ENCODE data around the gene ZFHX3.
A peak's percentile ranks its signal among the peaks of the same experiment; 100 is the strongest.

ZFHX3 gene

GRCh38 chr16:73068541-73069401, 20.8 kb upstream of the ZFHX3 start:
- peak; percentile 94 to 95 for DNase-seq

- no peak for DNase-seq
Observed at GRCh38 chr16:73067671-73068540, 20.0 kb upstream of the ZFHX3 start.

- DNase-seq, result no peak
Observed at GRCh38 chr16:73066927-73067670, 19.2 kb upstream of the ZFHX3 start.

- no peak for DNase-seq
Observed at GRCh38 chr16:73066331-73066926, 18.5 kb upstream of the ZFHX3 start.

GRCh38 chr16:73065632-73066330, 17.9 kb upstream of the ZFHX3 start:
- DNase-seq, result no peak

- no peak for DNase-seq
Observed at GRCh38 chr16:73064994-73065545, 17.1 kb upstream of the ZFHX3 start.

- DNase-seq, result no peak
Observed at GRCh38 chr16:73064212-73064993, 16.5 kb upstream of the ZFHX3 start.

- no peak for DNase-seq
Observed at GRCh38 chr16:73063854-73064211, 15.9 kb upstream of the ZFHX3 start.

- DNase-seq, result no peak
Observed at GRCh38 chr16:73062743-73063733, 15.1 kb upstream of the ZFHX3 start.

GRCh38 chr16:73062001-73062616, 14.2 kb upstream of the ZFHX3 start:
- DNase-seq, result no peak

GRCh38 chr16:73060892-73061490, 13.1 kb upstream of the ZFHX3 start:
- no peak for DNase-seq

- DNase-seq, result no peak
Observed at GRCh38 chr16:73059779-73060615, 12.1 kb upstream of the ZFHX3 start.

GRCh38 chr16:73058616-73059409, 10.9 kb upstream of the ZFHX3 start:
- peak; percentile 44 to 54 for DNase-seq

GRCh38 chr16:73058221-73058615, 10.3 kb upstream of the ZFHX3 start:
- no peak for DNase-seq

- peak; percentile 27 to 55 for DNase-seq
Observed at GRCh38 chr16:73057291-73058210, 9.6 kb upstream of the ZFHX3 start.

- DNase-seq, result no peak
Observed at GRCh38 chr16:73056921-73057290, 9.0 kb upstream of the ZFHX3 start.
